ENCODE measurements around the gene HSD17B14.
"Not testable (repeated sequence)": the region's sequence is repeated elsewhere in the genome, so short reads cannot be mapped to it uniquely, and the experiment has no call there.

The HSD17B14 gene

DNA sequence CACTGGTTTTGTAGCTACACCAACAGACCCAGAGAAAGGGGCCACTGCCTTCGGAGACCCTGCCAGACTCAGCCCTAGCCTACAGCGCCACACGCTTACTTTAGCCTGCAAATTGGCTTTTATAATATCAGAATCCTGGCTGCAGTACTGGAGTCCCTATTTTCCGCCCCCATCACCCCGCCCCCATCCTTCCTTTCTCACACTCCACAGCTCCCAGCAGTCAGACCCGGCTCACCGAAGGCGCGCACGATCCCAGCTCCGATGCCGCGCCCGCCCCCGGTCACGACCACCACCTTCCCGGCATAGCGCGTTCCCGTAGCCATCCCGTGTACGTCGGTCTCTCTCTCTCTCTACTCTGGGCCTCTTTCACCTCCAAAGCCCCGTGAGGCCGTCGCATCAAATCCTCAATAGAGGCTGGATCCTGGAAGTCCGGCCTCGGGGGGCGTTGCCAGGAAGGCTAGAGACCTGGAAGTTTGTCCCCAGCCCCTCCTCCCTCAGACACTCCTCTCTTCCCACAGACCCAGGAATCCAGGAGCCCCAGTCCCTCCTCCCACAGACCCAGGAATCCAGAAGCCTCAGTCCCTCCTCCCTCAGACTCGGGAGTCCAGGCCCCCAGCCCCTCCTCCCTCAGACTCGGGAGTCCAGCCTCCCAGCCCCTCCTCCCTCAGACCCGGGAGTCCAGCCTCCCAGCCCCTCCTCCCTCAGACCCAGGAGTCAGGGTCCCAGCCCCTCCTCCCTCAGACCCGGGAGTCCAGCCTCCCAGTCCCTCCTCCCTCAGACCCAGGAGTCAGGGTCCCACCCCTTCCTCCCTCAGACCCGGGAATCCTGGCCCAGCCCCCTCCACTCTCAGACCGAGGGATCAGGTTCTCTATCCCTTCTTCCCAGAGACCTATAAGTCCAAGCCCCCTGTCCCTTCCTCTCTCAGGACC lies at the start of gene HSD17B14:
Gene HSD17B14 (minus strand): TSS at position 403 of the 929 bp plus-strand sequence. CDS start 80 bp downstream, at position 323.
- Histone ChIP-seq H3K4me3 (ENCODE audit: low read depth, low read length) (peak within 1 kb of the TSS; percentile 65), H3K27ac (peak within 1 kb of the TSS; percentile 43), H3K27me3 (ENCODE audit: insufficient read depth, low read depth, severe bottlenecking) (no peaks in the 10 kb centered on the region), H3K9me3 (ENCODE audit: severe bottlenecking) (no peaks in the 10 kb centered on the region), H3K36me3 (peaks cover 2% of the 10 kb centered on the region; the same call in 1 of the 2 replicates)
- peak; percentile 64 for DNase-seq
- TF ChIP-seq CTCF (IDR thresholded peaks at IDR 0.05; ENCODE audit: low read depth, low read length) = no peak

GRCh38 chr19:48883726-48884125 lies 47.4 kb upstream of the HSD17B14 start:
- Histone ChIP-seq H3K27ac (no peak overlapping the region), H3K36me3 (peaks cover 1% of the 10 kb centered on the region), H3K4me3 (ENCODE audit: low read depth, low read length) (no peak overlapping the region), H3K27me3 (ENCODE audit: insufficient read depth, low read depth, severe bottlenecking) (no peaks in the 10 kb centered on the region), H3K9me3 (ENCODE audit: severe bottlenecking) (no peaks in the 10 kb centered on the region)
- no peak for DNase-seq
- no peak for TF ChIP-seq CTCF (IDR thresholded peaks at IDR 0.05; ENCODE audit: low read depth, low read length)

DNA sequence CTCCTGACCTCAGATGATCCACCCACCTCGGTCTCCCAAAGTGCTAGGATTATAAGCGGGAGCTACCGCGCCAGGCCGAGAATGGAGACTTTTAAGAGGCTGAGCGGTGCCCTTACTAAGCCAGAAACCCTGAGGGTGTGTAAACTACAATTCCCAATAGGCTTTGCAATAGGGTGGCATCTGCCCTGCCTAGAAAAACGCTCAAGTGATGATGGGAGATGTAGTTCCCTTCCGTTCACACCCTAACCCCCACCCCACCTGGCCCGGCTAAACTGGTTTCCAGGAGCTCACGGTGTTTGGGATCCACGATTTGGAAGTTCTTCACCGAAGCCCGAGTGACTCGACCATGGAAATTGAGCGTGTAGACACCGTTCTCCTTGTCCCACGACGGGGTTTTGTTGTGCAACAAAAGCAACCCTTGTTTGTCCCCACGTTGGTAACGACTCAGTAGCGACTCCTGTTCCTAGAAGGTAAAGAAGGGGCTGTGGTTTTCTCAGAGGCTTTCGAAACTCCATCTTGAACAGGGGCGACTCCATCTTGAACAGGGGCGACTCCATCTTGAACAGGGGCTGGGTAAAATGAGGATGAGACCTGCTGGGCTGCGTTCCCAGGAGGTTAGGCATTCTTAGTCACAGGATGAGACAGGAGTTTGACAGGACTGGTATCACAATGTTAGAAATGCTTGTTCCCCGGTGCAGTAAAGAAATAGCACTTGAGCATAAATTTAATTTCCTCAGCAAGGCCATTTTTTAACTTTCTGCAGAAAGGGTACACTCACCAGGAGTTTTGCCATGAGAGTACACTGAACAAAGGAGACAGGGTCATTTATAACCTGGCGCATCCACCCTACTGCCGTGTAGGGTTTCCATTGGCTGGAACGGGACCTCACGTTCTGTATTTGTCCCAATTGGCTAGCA lies 45.7 kb upstream of the HSD17B14 start:
- Histone ChIP-seq H3K27ac (no peak overlapping the region), H3K27me3 (ENCODE audit: insufficient read depth, low read depth, severe bottlenecking) (no peaks in the 10 kb centered on the region), H3K9me3 (ENCODE audit: severe bottlenecking) (no peaks in the 10 kb centered on the region), H3K4me3 (ENCODE audit: low read depth, low read length) (no peak overlapping the region), H3K36me3 (peaks cover 18% of the 10 kb centered on the region)
- DNase-seq = no peak
- TF ChIP-seq CTCF (IDR thresholded peaks at IDR 0.05; ENCODE audit: low read depth, low read length) = no peak

DNA sequence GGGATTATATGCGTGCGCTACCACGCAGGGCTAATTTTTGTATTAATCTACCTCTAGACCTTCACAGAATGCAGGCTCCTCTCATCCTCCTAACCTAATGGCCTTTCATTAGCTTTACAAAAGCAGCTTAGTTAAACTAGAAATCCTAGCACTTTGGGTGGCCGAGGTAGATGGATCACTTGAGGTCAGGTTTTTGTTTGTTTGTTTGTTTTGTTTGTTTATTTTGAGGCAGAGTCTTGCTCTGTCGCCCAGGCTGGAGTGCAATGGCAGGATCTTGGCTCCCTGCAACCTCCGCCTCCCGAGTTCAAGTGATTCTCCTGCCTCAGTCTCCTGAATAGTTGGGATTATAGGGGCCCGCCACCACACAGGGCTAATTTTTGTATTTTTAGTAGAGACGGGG lies 43.4 kb upstream of the HSD17B14 start:
- Histone ChIP-seq H3K36me3 (peaks cover 36% of the 10 kb centered on the region), H3K27ac (peak overlapping the region; percentile 62)
- H3K27me3 ChIP-seq (ENCODE audit: insufficient read depth, low read depth, severe bottlenecking); H3K4me3 ChIP-seq (ENCODE audit: low read depth, low read length); DNase-seq; H3K9me3 ChIP-seq (ENCODE audit: severe bottlenecking): not testable (repeated sequence)

DNA sequence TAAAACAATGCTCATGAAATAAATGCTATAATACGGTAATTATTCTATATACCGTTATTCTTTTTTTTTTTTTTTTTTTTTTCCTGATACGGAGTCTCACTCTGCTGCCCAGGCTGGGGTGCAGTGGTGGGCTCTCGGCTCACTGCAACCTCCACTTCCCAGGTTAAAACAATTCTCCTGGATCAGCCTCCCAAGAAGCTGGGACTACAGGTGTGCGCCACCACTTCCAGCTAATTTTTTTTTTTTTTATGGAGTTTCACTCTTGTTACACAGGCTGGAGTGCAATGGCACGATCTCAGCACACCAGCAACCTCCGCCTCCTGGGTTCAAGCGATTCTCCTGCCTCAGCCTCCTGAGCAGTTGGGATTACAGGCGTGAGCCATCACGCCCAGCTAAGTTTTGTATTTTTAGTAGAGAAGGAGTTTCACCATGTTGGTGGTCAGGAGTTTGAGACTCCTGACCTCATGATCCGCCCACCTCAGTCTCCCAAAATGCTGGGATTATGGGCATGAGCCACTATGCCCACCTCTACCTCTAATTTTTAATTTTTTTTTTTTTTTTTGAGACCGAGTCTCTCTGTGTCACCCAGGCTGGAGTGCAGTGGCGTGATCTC lies 42.8 kb upstream of the HSD17B14 start:
- TF ChIP-seq CTCF (IDR thresholded peaks at IDR 0.05; ENCODE audit: low read depth, low read length) = no peak

More for the DNA sequence above, 42.8 kb upstream of the HSD17B14 start:
- Histone ChIP-seq H3K4me3 (ENCODE audit: low read depth, low read length) (no peak overlapping the region), H3K36me3 (peaks cover 42% of the 10 kb centered on the region), H3K9me3 (ENCODE audit: severe bottlenecking) (no peaks in the 10 kb centered on the region), H3K27ac (no peak overlapping the region; the same call in 1 of the 2 replicates), H3K27me3 (ENCODE audit: insufficient read depth, low read depth, severe bottlenecking) (no peaks in the 10 kb centered on the region)
- no peak for DNase-seq
